ENCODE data around the gene TBC1D1. TPM values are rescaled to one million over a fixed set of nuclear protein-coding genes. Genes with fewer than 3 reads are reported as not detected.

TBC1D1 gene
- total and polyA plus RNA-seq, 5 donors from 2014 or later = 12.3 to 48.2 (median 19.4) TPM

DNA sequence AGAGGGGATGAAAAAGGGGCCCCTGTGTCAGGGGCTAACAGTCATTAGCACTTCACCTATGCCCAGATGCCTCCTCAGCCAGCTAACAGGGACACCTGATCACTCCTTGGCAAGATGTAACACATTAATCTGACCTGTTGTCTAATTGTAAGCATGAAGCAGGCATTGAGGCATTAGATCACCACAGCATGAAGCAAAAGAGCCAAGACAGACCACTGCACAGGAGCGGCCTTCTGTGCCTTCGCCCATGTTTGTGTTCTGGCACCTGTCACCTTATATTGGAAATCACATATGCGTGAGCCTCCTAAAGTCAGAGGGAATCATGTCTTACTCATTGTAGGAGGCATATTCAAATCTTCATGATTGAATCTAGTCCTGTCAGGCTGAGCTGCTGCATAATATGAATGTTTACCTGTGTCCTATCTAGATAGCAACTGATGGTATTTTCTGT lies 117.7 kb downstream of the TBC1D1 start:
- Mint-ChIP-seq H3K4me1 (peaks cover 6 to 33% (median 22%) of the 10 kb centered on the region in 4 donors), H3K36me3 (peaks cover 9% of the 10 kb centered on the region), H3K9me3 (no peaks in the 10 kb centered on the region), H3K27ac (no peak overlapping the region), H3K27me3 (no peaks in the 10 kb centered on the region), H3K4me3 (peak overlapping the region in 1 of 4 donors; percentile 59)
- ATAC-seq (ENCODE audit: low read depth in 2 of 2) (no peak), DNase-seq (no peak)
- Histone ChIP-seq H3K4me1 (ENCODE audit: control insufficient read depth, insufficient read depth, low read length, poor library complexity, severe bottlenecking) (no peaks in the 10 kb centered on the region), H3K4me3 (ENCODE audit: low read depth, low read length) (no peak overlapping the region), H3K9me3 (ENCODE audit: control insufficient read depth in 2 of 2, low read length in 2 of 2) (no peaks in the 10 kb centered on the region), H3K27me3 (ENCODE audit: control insufficient read depth, insufficient read depth, low read length) (no peaks in the 10 kb centered on the region), H3K36me3 (ENCODE audit: control insufficient read depth, insufficient read depth, low read length) (no peaks in the 10 kb centered on the region), H3K27ac (ENCODE audit: insufficient read depth, low read length, poor library complexity, severe bottlenecking) (no peak overlapping the region)

DNA sequence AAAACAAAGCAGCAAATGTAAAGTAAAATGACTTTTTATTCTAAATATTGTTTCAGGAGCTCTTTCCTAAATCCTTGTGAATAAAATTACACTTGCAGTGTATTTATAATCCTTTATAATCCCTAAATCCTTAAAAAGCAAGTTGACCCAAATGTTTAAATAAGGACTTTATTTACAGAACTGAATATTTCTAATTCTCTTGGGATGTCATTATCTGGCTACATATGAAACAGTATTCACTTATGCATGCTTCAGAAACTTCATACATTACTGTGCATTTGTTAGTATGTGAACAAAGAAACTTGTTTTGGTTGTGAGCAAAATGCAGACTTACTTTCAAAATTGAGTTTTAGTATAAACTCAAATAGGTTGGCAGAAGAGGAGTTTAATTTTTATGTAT lies 118.5 kb downstream of the TBC1D1 start:
- Mint-ChIP-seq H3K4me3 (no peak overlapping the region), H3K27ac (no peak overlapping the region), H3K9me3 (no peaks in the 10 kb centered on the region), H3K36me3 (peaks cover 9% of the 10 kb centered on the region), H3K27me3 (no peaks in the 10 kb centered on the region), H3K4me1 (peaks cover 6 to 32% (median 20%) of the 10 kb centered on the region in 4 donors)
- Histone ChIP-seq H3K9me3 (ENCODE audit: control insufficient read depth in 2 of 2, low read length in 2 of 2) (no peaks in the 10 kb centered on the region), H3K27me3 (ENCODE audit: control insufficient read depth, insufficient read depth, low read length) (no peaks in the 10 kb centered on the region), H3K4me3 (ENCODE audit: low read depth, low read length) (no peak overlapping the region), H3K4me1 (ENCODE audit: control insufficient read depth, insufficient read depth, low read length, poor library complexity, severe bottlenecking) (no peaks in the 10 kb centered on the region), H3K36me3 (ENCODE audit: control insufficient read depth, insufficient read depth, low read length) (no peaks in the 10 kb centered on the region), H3K27ac (ENCODE audit: insufficient read depth, low read length, poor library complexity, severe bottlenecking) (no peak overlapping the region)
- DNase-seq (no peak), ATAC-seq (ENCODE audit: low read depth in 2 of 2) (no peak)

DNA sequence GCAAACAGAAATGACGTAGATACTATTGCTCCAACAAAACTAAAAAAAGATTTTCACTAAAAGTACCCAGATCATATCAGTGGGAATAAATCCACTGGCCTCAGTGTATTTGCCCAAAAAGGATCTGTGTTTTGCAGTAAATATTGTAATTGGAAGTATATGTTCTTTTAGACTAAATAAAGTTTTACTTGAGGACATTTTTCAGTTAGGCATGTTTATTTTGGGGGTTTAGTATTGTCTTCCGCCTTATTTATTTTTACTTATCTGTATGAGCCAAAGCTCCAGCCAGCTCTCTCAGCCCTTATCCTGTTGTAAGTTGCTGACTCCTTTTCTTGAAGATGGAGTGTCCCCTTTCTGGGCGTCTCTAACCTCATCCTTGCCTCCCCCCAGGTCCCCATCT lies 119.1 kb downstream of the TBC1D1 start:
- H3K4me3 ChIP-seq (ENCODE audit: low read depth, low read length) = no peak overlapping the region
- H3K4me3 Mint-ChIP-seq = no peak overlapping the region
- no peaks in the 10 kb centered on the region for H3K36me3 ChIP-seq (ENCODE audit: control insufficient read depth, insufficient read depth, low read length)
- no peaks in the 10 kb centered on the region for H3K27me3 Mint-ChIP-seq
- ATAC-seq (ENCODE audit: low read depth in 2 of 2) (no peak), DNase-seq (no peak)
- no peak overlapping the region for H3K27ac Mint-ChIP-seq
- H3K36me3 Mint-ChIP-seq = peaks cover 8% of the 10 kb centered on the region
- H3K9me3 ChIP-seq (ENCODE audit: control insufficient read depth in 2 of 2, low read length in 2 of 2) = no peaks in the 10 kb centered on the region
- no peaks in the 10 kb centered on the region for H3K27me3 ChIP-seq (ENCODE audit: control insufficient read depth, insufficient read depth, low read length)
- H3K4me1 Mint-ChIP-seq = peaks cover 3 to 32% (median 18%) of the 10 kb centered on the region in 4 donors
- no peaks in the 10 kb centered on the region for H3K9me3 Mint-ChIP-seq
- H3K4me1 ChIP-seq (ENCODE audit: control insufficient read depth, insufficient read depth, low read length, poor library complexity, severe bottlenecking) = no peaks in the 10 kb centered on the region
- no peak overlapping the region for H3K27ac ChIP-seq (ENCODE audit: insufficient read depth, low read length, poor library complexity, severe bottlenecking)

DNA sequence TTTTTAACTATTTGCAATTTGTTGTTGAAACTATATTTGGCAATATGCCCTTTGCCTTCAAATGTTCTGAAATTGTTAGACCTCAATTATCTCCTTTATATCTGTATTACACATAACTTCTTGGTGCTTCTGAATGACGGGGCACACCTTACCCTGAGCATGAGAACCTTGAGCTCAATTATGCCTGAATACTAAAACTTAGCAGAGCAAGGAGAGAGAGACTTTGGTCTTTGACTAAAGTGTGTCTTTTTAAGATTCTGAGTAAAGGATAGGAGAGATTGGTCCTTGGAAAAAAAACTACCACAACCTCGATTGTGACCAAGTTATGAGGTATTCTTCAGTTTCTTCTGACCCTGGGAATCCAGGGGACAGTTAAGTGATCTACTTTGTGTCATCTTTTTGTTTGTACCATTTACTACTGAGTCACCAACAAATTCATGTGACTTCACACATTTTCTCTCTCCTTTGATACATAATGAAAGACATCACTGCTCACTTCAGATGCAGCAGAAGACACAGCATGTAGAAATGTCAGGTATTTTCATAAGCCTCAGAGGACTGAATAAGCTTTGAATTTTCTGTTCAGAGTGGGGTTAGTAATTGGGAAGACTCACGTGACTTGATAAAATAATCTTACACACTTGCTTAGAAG lies 120.8 kb downstream of the TBC1D1 start:
- H3K9me3 Mint-ChIP-seq = peaks cover 0 to 1% (median 0%) of the 10 kb centered on the region in 7 donors
- DNase-seq = no peak
- H3K4me3 Mint-ChIP-seq = no peak overlapping the region

DNA sequence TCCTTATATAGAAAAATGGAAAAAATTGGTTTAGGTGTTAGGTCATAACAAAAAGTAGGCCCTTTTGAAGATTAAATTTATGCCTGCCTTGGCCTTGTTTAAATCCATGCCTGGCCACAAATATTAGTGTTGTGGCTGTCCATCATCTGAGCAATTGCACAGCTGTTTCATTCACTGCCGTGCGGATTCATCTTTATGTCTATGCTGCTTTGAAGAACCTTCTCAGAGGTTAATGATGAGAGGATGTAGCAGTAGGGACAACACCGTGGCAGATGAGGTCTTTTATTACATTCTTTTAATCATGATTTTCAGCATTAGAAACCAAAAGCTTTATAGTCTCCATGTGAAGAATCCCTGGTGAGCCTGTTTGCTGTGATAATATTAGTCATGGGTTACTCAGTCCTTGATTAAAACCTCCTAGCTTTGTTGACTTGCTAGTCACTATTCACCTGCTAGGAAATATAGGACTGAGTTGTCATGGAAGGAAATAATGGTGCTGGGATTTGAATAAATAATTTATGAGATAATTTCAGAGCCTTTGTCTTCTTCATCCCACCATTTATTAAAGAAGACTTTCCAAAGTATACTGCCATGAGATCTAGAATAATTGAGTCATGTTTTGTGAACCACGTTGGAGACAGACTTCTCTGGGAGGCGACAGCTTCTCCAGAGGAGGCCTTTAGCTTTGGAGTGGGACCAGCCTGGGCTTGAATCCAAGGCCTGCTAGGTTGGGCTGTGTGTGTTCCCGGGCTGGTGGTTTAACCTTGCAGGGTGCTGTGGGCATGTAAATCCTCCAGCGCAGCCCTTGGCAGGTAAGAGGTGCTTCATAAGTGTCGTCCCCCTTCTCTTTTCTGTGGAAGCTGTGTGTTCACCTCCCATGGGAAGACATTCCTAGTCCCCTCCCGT lies 122.8 kb downstream of the TBC1D1 start:
- no peak overlapping the region for H3K27ac ChIP-seq (ENCODE audit: insufficient read depth, low read length, poor library complexity, severe bottlenecking)
- H3K36me3 ChIP-seq (ENCODE audit: control insufficient read depth, insufficient read depth, low read length) = peaks cover 10% of the 10 kb centered on the region
- H3K27ac Mint-ChIP-seq = no peak overlapping the region
- DNase-seq = no peak
- no peak overlapping the region for H3K4me3 Mint-ChIP-seq
- H3K36me3 Mint-ChIP-seq = peaks cover 25% of the 10 kb centered on the region
- H3K4me3 ChIP-seq (ENCODE audit: low read depth, low read length) = no peak overlapping the region
- H3K27me3 ChIP-seq (ENCODE audit: control insufficient read depth, insufficient read depth, low read length) = no peaks in the 10 kb centered on the region
- no peaks in the 10 kb centered on the region for H3K9me3 ChIP-seq (ENCODE audit: control insufficient read depth in 2 of 2, low read length in 2 of 2)
- H3K27me3 Mint-ChIP-seq = no peaks in the 10 kb centered on the region
- no peaks in the 10 kb centered on the region for H3K4me1 ChIP-seq (ENCODE audit: control insufficient read depth, insufficient read depth, low read length, poor library complexity, severe bottlenecking)
- no peak for ATAC-seq (ENCODE audit: low read depth in 2 of 2)
- H3K4me1 Mint-ChIP-seq = peaks cover 0 to 22% (median 8%) of the 10 kb centered on the region in 4 donors
- H3K9me3 Mint-ChIP-seq = peaks cover 0 to 1% (median 0%) of the 10 kb centered on the region in 7 donors

More for the DNA sequence above, 120.8 kb downstream of the TBC1D1 start:
- no peak overlapping the region for H3K27ac Mint-ChIP-seq
- no peaks in the 10 kb centered on the region for H3K27me3 ChIP-seq (ENCODE audit: control insufficient read depth, insufficient read depth, low read length)
- no peak for ATAC-seq (ENCODE audit: low read depth in 2 of 2)
- peaks cover 15% of the 10 kb centered on the region for H3K36me3 Mint-ChIP-seq
- peaks cover 0 to 23% (median 15%) of the 10 kb centered on the region in 4 donors for H3K4me1 Mint-ChIP-seq
- H3K9me3 ChIP-seq (ENCODE audit: control insufficient read depth in 2 of 2, low read length in 2 of 2) = no peaks in the 10 kb centered on the region
- no peak overlapping the region for H3K4me3 ChIP-seq (ENCODE audit: low read depth, low read length)
- no peaks in the 10 kb centered on the region for H3K27me3 Mint-ChIP-seq
- no peaks in the 10 kb centered on the region for H3K4me1 ChIP-seq (ENCODE audit: control insufficient read depth, insufficient read depth, low read length, poor library complexity, severe bottlenecking)
- no peak overlapping the region for H3K27ac ChIP-seq (ENCODE audit: insufficient read depth, low read length, poor library complexity, severe bottlenecking)
- H3K36me3 ChIP-seq (ENCODE audit: control insufficient read depth, insufficient read depth, low read length) = peaks cover 7% of the 10 kb centered on the region

DNA sequence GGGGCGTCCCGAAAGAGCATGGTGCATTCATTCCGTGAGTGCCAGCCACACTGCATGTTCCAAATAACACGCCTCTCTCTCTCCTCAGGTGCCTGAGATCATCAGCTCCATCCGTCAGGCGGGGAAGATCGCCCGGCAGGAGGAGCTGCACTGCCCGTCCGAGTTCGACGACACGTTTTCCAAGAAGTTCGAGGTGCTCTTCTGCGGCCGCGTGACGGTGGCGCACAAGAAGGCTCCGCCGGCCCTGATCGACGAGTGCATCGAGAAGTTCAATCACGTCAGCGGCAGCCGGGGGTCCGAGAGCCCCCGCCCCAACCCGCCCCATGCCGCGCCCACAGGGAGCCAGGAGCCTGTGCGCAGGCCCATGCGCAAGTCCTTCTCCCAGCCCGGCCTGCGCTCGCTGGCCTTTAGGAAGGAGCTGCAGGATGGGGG lies 123.6 kb downstream of the TBC1D1 start:
- Mint-ChIP-seq H3K36me3 (peaks cover 25% of the 10 kb centered on the region), H3K4me1 (peaks cover 0 to 17% (median 7%) of the 10 kb centered on the region in 4 donors), H3K9me3 (peaks cover 0 to 1% (median 0%) of the 10 kb centered on the region in 7 donors), H3K4me3 (no peak overlapping the region), H3K27me3 (no peaks in the 10 kb centered on the region), H3K27ac (no peak overlapping the region)
- no peak for ATAC-seq (ENCODE audit: low read depth in 2 of 2)
- no peak for DNase-seq
- no peak overlapping the region for H3K27ac ChIP-seq (ENCODE audit: insufficient read depth, low read length, poor library complexity, severe bottlenecking)
- H3K27me3 ChIP-seq (ENCODE audit: control insufficient read depth, insufficient read depth, low read length) = no peaks in the 10 kb centered on the region
- H3K4me3 ChIP-seq (ENCODE audit: low read depth, low read length) = no peak overlapping the region
- H3K4me1 ChIP-seq (ENCODE audit: control insufficient read depth, insufficient read depth, low read length, poor library complexity, severe bottlenecking) = no peaks in the 10 kb centered on the region
- H3K9me3 ChIP-seq (ENCODE audit: control insufficient read depth in 2 of 2, low read length in 2 of 2) = no peaks in the 10 kb centered on the region
- peaks cover 10% of the 10 kb centered on the region for H3K36me3 ChIP-seq (ENCODE audit: control insufficient read depth, insufficient read depth, low read length)

DNA sequence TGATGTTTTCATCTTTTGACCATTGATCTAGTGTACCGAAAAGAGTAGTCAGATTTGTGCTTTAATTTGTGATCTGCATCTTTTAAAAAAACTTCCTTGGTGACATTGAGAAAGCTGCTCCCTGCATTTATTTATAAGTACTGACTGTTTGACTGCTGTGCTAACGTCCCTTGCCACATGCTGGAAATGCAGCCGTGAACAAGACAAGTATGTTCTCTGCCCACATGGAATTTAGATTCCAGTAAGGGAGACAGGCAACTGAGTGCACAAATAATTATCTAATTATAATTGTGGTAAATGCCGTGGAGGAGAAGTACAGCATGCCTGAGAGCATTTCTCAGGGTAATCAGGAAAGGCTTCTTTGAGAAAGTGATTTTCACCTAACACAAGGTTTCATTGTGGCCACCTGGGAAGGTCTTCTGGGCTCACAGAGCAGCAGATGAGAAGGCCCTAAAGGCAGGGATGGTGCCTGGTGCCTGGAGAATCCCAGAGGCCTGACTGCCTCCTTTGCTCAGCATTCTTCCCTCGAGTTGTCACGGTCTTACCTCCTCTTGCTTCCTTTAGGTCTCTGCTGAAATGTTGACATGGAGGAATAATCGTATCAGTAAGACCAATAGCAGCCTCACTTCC lies 125.1 kb downstream of the TBC1D1 start:
- peaks cover 31% of the 10 kb centered on the region for H3K36me3 Mint-ChIP-seq
- no peaks in the 10 kb centered on the region for H3K27me3 Mint-ChIP-seq

More for the DNA sequence above, 125.1 kb downstream of the TBC1D1 start:
- Histone ChIP-seq H3K9me3 (ENCODE audit: control insufficient read depth in 2 of 2, low read length in 2 of 2) (no peaks in the 10 kb centered on the region), H3K4me1 (ENCODE audit: control insufficient read depth, insufficient read depth, low read length, poor library complexity, severe bottlenecking) (no peaks in the 10 kb centered on the region), H3K4me3 (ENCODE audit: low read depth, low read length) (no peak overlapping the region), H3K27ac (ENCODE audit: insufficient read depth, low read length, poor library complexity, severe bottlenecking) (no peak overlapping the region), H3K27me3 (ENCODE audit: control insufficient read depth, insufficient read depth, low read length) (no peaks in the 10 kb centered on the region), H3K36me3 (ENCODE audit: control insufficient read depth, insufficient read depth, low read length) (peaks cover 14% of the 10 kb centered on the region)
- Mint-ChIP-seq H3K9me3 (peaks cover 0 to 2% (median 0%) of the 10 kb centered on the region in 7 donors), H3K4me1 (peaks cover 0 to 8% (median 3%) of the 10 kb centered on the region in 4 donors), H3K4me3 (no peak overlapping the region), H3K27ac (no peak overlapping the region)
- no peak for ATAC-seq (ENCODE audit: low read depth in 2 of 2)
- DNase-seq = no peak
